ENCODE measurements around the gene KISS1. TPM values are rescaled to one million over a fixed set of nuclear protein-coding genes. Genes with fewer than 3 reads are reported as not detected.

Gene KISS1, protein sequence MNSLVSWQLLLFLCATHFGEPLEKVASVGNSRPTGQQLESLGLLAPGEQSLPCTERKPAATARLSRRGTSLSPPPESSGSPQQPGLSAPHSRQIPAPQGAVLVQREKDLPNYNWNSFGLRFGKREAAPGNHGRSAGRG
- total RNA-seq: under 1 TPM in 1 of 9 donors, not detected in 8; 0.50 TPM
- polyA plus RNA-seq: under 1 TPM in 1 of 3 donors, not detected in 2; 0.34 TPM
- long read RNA-seq, donor 1: 0 reads
- long read RNA-seq, donor 2: 0 reads
- long read RNA-seq, donor 3: 0 reads
- long read RNA-seq, donor 4: 0 reads
- long read RNA-seq, donor 5: 0 reads
- long read RNA-seq, donor 6: 0 reads
- long read RNA-seq, donor 7: 0 reads
- long read RNA-seq, donor 8: 0 reads
- long read RNA-seq, donor 9: 0 reads
- long read RNA-seq, donor 10, partial matches to known transcripts: 0 of 1 reads
- long read RNA-seq, donor 10, other reads (novel, unspliced or antisense): 0 of 1 reads

- Histone ChIP-seq H3K4me3 (no peak within 1 kb of the TSS), H3K27ac (no peak within 1 kb of the TSS), H3K27me3 (no peaks in the 10 kb centered on the region), H3K9me3 (replicated peaks in 1 of 3) (no peaks in the 10 kb centered on the region), H3K36me3 (replicated peaks in 1 of 2) (no peaks in the 10 kb centered on the region), H3K4me1 (replicated peaks in 1 of 2) (no peaks in the 10 kb centered on the region)
- 63 to 71% (median 66%) methylated on average over 13 to 18 of the region's 18 CpGs for WGBS, 4 donors
- TF ChIP-seq POLR2A (IDR thresholded peaks at IDR 0.05): no peak
- TF ChIP-seq, protein P1, sequence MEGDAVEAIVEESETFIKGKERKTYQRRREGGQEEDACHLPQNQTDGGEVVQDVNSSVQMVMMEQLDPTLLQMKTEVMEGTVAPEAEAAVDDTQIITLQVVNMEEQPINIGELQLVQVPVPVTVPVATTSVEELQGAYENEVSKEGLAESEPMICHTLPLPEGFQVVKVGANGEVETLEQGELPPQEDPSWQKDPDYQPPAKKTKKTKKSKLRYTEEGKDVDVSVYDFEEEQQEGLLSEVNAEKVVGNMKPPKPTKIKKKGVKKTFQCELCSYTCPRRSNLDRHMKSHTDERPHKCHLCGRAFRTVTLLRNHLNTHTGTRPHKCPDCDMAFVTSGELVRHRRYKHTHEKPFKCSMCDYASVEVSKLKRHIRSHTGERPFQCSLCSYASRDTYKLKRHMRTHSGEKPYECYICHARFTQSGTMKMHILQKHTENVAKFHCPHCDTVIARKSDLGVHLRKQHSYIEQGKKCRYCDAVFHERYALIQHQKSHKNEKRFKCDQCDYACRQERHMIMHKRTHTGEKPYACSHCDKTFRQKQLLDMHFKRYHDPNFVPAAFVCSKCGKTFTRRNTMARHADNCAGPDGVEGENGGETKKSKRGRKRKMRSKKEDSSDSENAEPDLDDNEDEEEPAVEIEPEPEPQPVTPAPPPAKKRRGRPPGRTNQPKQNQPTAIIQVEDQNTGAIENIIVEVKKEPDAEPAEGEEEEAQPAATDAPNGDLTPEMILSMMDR (IDR thresholded peaks at IDR 0.05): no peak
- DNase-seq: no peak
- intact Hi-C loops (cut with DNase I): no loop called here
These were observed at the start of gene KISS1 for GRCh38 chr1:204196068-204196795. Gene KISS1, minus strand, starts transcription at chr1:204196491. Its CDS starts 3,615 bp downstream, at chr1:204192876.

GRCh38 chr1:204242920-204243319 is 46.6 kb upstream of the KISS1 start:
- H3K27ac ChIP-seq: no peak overlapping the region
- TF ChIP-seq POLR2A (IDR thresholded peaks at IDR 0.05): no peak
- TF ChIP-seq, protein P1 (IDR thresholded peaks at IDR 0.05): no peak
- no peak for DNase-seq
- 92 to 96% (median 95%) methylated on average over 10 of the region's 10 CpGs for WGBS, 4 donors
- no peaks in the 10 kb centered on the region for H3K9me3 ChIP-seq (replicated peaks in 1 of 3)
- intact Hi-C loops (cut with DNase I): no loop called here
- H3K27me3 ChIP-seq: no peaks in the 10 kb centered on the region
- H3K4me3 ChIP-seq: no peak overlapping the region
- no peaks in the 10 kb centered on the region for H3K4me1 ChIP-seq (replicated peaks in 1 of 2)
- peaks cover 0 to 4% of the 10 kb centered on the region in 2 donors for H3K36me3 ChIP-seq (replicated peaks in 1 of 2)

DNA sequence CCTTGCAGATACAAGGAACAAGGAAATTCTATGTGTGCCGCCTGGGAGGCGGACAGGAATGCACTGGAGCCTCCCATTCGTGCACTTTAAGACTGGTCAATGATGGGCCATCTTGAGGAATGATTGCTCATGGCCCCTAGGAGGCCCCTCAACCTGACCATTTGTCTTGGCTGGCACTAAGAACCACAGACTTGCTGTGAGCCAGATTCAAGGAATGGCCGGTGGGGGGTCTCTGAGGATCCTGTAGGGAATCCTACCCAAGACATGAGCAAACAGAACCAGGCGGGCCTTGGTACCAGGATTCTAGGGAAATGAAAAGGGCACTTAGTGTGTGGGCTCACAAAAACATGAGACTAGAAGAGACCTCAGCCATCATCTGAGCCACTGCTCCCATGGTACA is 45.6 kb upstream of the KISS1 start:
- H3K27ac ChIP-seq: no peak overlapping the region
- H3K27me3 ChIP-seq: no peaks in the 10 kb centered on the region
- 93 to 98% (median 95%) methylated on average over 3 to 5 of the region's 5 CpGs for WGBS, 4 donors
- intact Hi-C loops (cut with DNase I): no loop called here
- no peaks in the 10 kb centered on the region for H3K9me3 ChIP-seq (replicated peaks in 1 of 3)
- H3K4me1 ChIP-seq (replicated peaks in 1 of 2): no peaks in the 10 kb centered on the region
- H3K4me3 ChIP-seq: no peak overlapping the region
- no peak for TF ChIP-seq POLR2A (IDR thresholded peaks at IDR 0.05)
- TF ChIP-seq, protein P1 (IDR thresholded peaks at IDR 0.05): no peak
- H3K36me3 ChIP-seq (replicated peaks in 1 of 2): peaks cover 0 to 4% of the 10 kb centered on the region in 2 donors
- no peak for DNase-seq

GRCh38 chr1:204241050-204241449 is 44.8 kb upstream of the KISS1 start:
- Histone ChIP-seq H3K4me1 (replicated peaks in 1 of 2) (no peaks in the 10 kb centered on the region), H3K27me3 (no peaks in the 10 kb centered on the region), H3K9me3 (replicated peaks in 1 of 3) (no peaks in the 10 kb centered on the region), H3K36me3 (replicated peaks in 1 of 2) (peaks cover 0 to 4% of the 10 kb centered on the region in 2 donors), H3K4me3 (no peak overlapping the region), H3K27ac (no peak overlapping the region)
- no peak for DNase-seq
- 57 to 65% (median 62%) methylated on average over 1 to 2 of the region's 2 CpGs for WGBS, 4 donors
- intact Hi-C loops (cut with DNase I): no loop called here
- TF ChIP-seq, protein P1 (IDR thresholded peaks at IDR 0.05): no peak
- no peak for TF ChIP-seq POLR2A (IDR thresholded peaks at IDR 0.05)

Data from adrenal gland (tissue), 19 donors.